Measurements from ENCODE around the gene MRPS6. TPM values are rescaled to one million over a fixed set of nuclear protein-coding genes. Genes with fewer than 3 reads are reported as not detected.

MRPS6 gene
- total and polyA plus RNA-seq, 2 of the 4 experiments (the other 2 are of a cell fraction), result 7.5 to 35.1 TPM

DNA sequence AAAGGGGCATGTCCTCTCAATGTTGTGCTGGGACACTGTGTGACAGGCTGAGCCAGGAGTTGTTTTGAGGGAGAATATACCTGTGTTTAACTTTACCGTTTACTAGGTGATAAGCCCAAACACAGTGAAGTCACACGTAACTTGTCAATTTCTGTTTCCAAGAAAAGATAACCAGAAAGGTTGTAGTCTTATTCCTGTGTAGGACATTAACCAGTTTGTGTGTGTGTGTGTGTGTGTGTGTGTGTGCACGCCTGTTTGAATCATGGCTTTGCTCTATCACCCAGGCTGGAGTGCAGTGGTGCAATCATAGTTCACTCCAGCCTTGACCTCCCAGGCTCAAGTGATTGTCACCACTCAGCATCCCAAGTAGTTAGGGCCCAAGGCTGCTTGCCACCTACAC is 83.6 kb downstream of the MRPS6 start:
- CTCF ChIA-PET, result no interaction called here
- no peak overlapping the region for H4K91ac ChIP-seq (ENCODE audit: insufficient read depth, low read depth, low read length)
- no peak overlapping the region for H2BK20ac ChIP-seq (ENCODE audit: low read depth, low read length)
- no peak overlapping the region for H2BK5ac ChIP-seq (ENCODE audit: low read depth, low read length, poor library complexity, severe bottlenecking)
- no peak overlapping the region for H3K27ac ChIP-seq (ENCODE audit: insufficient read depth, low read length)
- H4K8ac ChIP-seq (ENCODE audit: low read depth in 2 of 2, low read length in 2 of 2), result no peak overlapping the region
- no peak for DNase-seq
- no TSS peak for BruUV-seq (replicated peaks)
- no peaks in the 10 kb centered on the region for H3K27me3 ChIP-seq (ENCODE audit: control insufficient read depth, insufficient read depth, low read length)
- H2AK5ac ChIP-seq (ENCODE audit: low read depth, low read length), result no peak overlapping the region
- TF ChIP-seq POLR2A (IDR thresholded peaks at IDR 0.05; ENCODE audit: low read depth, low read length) (no peak), BHLHE40 (IDR thresholded peaks at IDR 0.05; ENCODE audit: low read depth, low read length) (no peak), SMC3 (IDR thresholded peaks at IDR 0.05; ENCODE audit: low read depth, low read length) (no peak), MAFK (IDR thresholded peaks at IDR 0.05; ENCODE audit: low read depth, low read length) (no peak), CHD1 (IDR thresholded peaks at IDR 0.05; ENCODE audit: low read depth, low read length) (no peak), RAD21 (IDR thresholded peaks at IDR 0.05; ENCODE audit: low read length) (no peak), CEBPB (IDR thresholded peaks at IDR 0.05; ENCODE audit: low read depth, low read length) (no peak), RFX5 (IDR thresholded peaks at IDR 0.05; ENCODE audit: low read depth, low read length) (no peak), MAZ (IDR thresholded peaks at IDR 0.05; ENCODE audit: borderline replicate concordance, low read depth, low read length) (no peak), MXI1 (IDR thresholded peaks at IDR 0.05; ENCODE audit: borderline replicate concordance, low read depth, low read length) (no peak), RCOR1 (IDR thresholded peaks at IDR 0.05; ENCODE audit: insufficient replicate concordance, low read length) (no peak), FOS (IDR thresholded peaks at IDR 0.05; ENCODE audit: low read depth, low read length) (no peak), NFE2L2 (IDR thresholded peaks at IDR 0.05; ENCODE audit: low read depth, low read length) (no peak)
- TF ChIP-seq, protein P1, sequence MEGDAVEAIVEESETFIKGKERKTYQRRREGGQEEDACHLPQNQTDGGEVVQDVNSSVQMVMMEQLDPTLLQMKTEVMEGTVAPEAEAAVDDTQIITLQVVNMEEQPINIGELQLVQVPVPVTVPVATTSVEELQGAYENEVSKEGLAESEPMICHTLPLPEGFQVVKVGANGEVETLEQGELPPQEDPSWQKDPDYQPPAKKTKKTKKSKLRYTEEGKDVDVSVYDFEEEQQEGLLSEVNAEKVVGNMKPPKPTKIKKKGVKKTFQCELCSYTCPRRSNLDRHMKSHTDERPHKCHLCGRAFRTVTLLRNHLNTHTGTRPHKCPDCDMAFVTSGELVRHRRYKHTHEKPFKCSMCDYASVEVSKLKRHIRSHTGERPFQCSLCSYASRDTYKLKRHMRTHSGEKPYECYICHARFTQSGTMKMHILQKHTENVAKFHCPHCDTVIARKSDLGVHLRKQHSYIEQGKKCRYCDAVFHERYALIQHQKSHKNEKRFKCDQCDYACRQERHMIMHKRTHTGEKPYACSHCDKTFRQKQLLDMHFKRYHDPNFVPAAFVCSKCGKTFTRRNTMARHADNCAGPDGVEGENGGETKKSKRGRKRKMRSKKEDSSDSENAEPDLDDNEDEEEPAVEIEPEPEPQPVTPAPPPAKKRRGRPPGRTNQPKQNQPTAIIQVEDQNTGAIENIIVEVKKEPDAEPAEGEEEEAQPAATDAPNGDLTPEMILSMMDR (conservative IDR thresholded peaks at IDR 0.05; ENCODE audit: low read depth, low read length), result no peak
- TF ChIP-seq, protein P2, sequence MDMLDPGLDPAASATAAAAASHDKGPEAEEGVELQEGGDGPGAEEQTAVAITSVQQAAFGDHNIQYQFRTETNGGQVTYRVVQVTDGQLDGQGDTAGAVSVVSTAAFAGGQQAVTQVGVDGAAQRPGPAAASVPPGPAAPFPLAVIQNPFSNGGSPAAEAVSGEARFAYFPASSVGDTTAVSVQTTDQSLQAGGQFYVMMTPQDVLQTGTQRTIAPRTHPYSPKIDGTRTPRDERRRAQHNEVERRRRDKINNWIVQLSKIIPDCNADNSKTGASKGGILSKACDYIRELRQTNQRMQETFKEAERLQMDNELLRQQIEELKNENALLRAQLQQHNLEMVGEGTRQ (IDR thresholded peaks at IDR 0.05; ENCODE audit: low read depth, low read length), result no peak
- TF ChIP-seq, protein P3, sequence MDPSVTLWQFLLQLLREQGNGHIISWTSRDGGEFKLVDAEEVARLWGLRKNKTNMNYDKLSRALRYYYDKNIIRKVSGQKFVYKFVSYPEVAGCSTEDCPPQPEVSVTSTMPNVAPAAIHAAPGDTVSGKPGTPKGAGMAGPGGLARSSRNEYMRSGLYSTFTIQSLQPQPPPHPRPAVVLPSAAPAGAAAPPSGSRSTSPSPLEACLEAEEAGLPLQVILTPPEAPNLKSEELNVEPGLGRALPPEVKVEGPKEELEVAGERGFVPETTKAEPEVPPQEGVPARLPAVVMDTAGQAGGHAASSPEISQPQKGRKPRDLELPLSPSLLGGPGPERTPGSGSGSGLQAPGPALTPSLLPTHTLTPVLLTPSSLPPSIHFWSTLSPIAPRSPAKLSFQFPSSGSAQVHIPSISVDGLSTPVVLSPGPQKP (IDR thresholded peaks at IDR 0.05; ENCODE audit: borderline replicate concordance, low read depth, low read length), result no peak
- no peak overlapping the region for H3K18ac ChIP-seq (ENCODE audit: low read depth, low read length)
- H3K9me3 ChIP-seq (ENCODE audit: control insufficient read depth, insufficient read depth, low read length), result peaks cover 5% of the 10 kb centered on the region; the same call in 1 of the 2 replicates
- H2AK9ac ChIP-seq (replicated peaks; ENCODE audit: low read depth, low read length, poor library complexity), result no peak overlapping the region
- H2AFZ ChIP-seq (replicated peaks; ENCODE audit: low read length, poor library complexity), result no peak overlapping the region
- H3K9me1 ChIP-seq (ENCODE audit: insufficient read depth, low read length), result no peaks in the 10 kb centered on the region
- H3K36me3 ChIP-seq (ENCODE audit: control insufficient read depth, insufficient read depth, low read length), result no peaks in the 10 kb centered on the region
- dilution Hi-C loops (cut with HindIII; ENCODE audit: low sequenced_read_pairs, unreplicated experiment), result no loop called here
- in situ Hi-C loops (cut with MboI; ENCODE audit: low sequenced_read_pairs), result no loop called here
- H3K23ac ChIP-seq (ENCODE audit: low read depth, low read length), result no peak overlapping the region
- H3K4me3 ChIP-seq (ENCODE audit: insufficient read depth, low read depth, low read length), result no peak overlapping the region
- no peak overlapping the region for H3K4me2 ChIP-seq (ENCODE audit: low read depth, low read length)
- H3K56ac ChIP-seq (ENCODE audit: extremely low read depth, insufficient read depth, low read length), result no peak overlapping the region
- 100% methylated on average over 1 of the region's 3 CpGs; no CpG with 5 or more reads in 1 of the 2 experiments for WGBS, 2 experiments (ENCODE audit: extremely low coverage in 2 of 2, insufficient read length in 1 of 2)
- intact Hi-C loops (cut with micrococcal nuclease), result no loop called here
- no peak overlapping the region for H4K5ac ChIP-seq (ENCODE audit: low read depth, low read length)
- no peak overlapping the region for H2BK15ac ChIP-seq (ENCODE audit: low read depth, low read length)
- H3K14ac ChIP-seq (replicated peaks; ENCODE audit: low read depth, low read length), result no peak overlapping the region
- no peaks in the 10 kb centered on the region for H3K4me1 ChIP-seq (ENCODE audit: control insufficient read depth, insufficient read depth, low read length)
- no peak for ATAC-seq (ENCODE audit: low read depth)
- H3K4ac ChIP-seq (ENCODE audit: low read depth, low read length), result no peak overlapping the region
- H4K20me1 ChIP-seq (ENCODE audit: insufficient read depth, low read length), result no peaks in the 10 kb centered on the region
- H3K9ac ChIP-seq (ENCODE audit: low read depth, low read length), result no peak overlapping the region
- POLR2A ChIA-PET (ENCODE audit: unreplicated experiment), result no interaction called here
- no peaks in the 10 kb centered on the region for H3K79me1 ChIP-seq (ENCODE audit: low read depth in 1 of 2, low read length in 2 of 2)
- no peak overlapping the region for H2BK120ac ChIP-seq (ENCODE audit: low read depth, low read length)
